Aorta (tissue), 5 donors: Measurements from ENCODE around the gene LLPH. TPM values are rescaled to one million over a fixed set of nuclear protein-coding genes. Genes with fewer than 3 reads are reported as not detected.

ENCODE experiments used
- ATAC-seq: fragments of 200-7000 bp; cut with Tn5 transposase; one replicate; pipeline ENCODE4 v1.9.1; 2022; ENCODE audit warnings: moderate library complexity; ENCODE audit not compliant: low FRiP score
- DNase-seq, 2 donors: peaks; one replicate each; pipeline ENCODE4 v3.0.0-alpha.2; 2020
- H3K27ac ChIP-seq, 2 donors: one replicate each; pipeline ENCODE4 v1.5.1; 2013; ENCODE audit warnings: low read length in 2 of 2, mild to moderate bottlenecking in 2 of 2, moderate library complexity in 2 of 2, control low read depth in 1 of 2, inconsistent platforms in 1 of 2, low read depth in 1 of 2
- H3K27me3 ChIP-seq, 2 donors: one replicate each; pipeline ENCODE4 v1.6.1; 2013; ENCODE audit warnings: control low read depth in 1 of 2, low read length in 1 of 2, mild to moderate bottlenecking in 1 of 2, moderate library complexity in 1 of 2; ENCODE audit not compliant: insufficient read depth in 2 of 2, control insufficient read depth in 1 of 2
- H3K36me3 ChIP-seq, 2 donors: one replicate each; pipeline ENCODE4 v1.6.1; 2013; ENCODE audit warnings: control low read depth in 1 of 2, low read length in 1 of 2, mild to moderate bottlenecking in 1 of 2; ENCODE audit not compliant: insufficient read depth in 2 of 2, control insufficient read depth in 1 of 2
- H3K4me1 ChIP-seq, 2 donors: one replicate each; pipeline ENCODE4 v1.6.1; 2013; ENCODE audit warnings: low read length in 2 of 2, control low read depth in 1 of 2, mild to moderate bottlenecking in 1 of 2, moderate library complexity in 1 of 2; ENCODE audit not compliant: insufficient read depth in 2 of 2, control insufficient read depth in 1 of 2
- H3K4me3 ChIP-seq, 2 donors: one replicate each; pipeline ENCODE4 v1.5.1; 2013; ENCODE audit warnings: low read length in 2 of 2, control low read depth in 1 of 2, mild to moderate bottlenecking in 1 of 2
- H3K9me3 ChIP-seq: one replicate; pipeline ENCODE4 v1.6.1; 2013; ENCODE audit warnings: mild to moderate bottlenecking, low read length; ENCODE audit not compliant: control insufficient read depth
- WGBS, 2 donors: extraction: QIAGEN DNeasy Blood & Tissue Kit; methylation state at CpG; one replicate each; pipeline ENCODE4 v1.1.7; 2013; 5-methylcytosine and 5-hydroxymethylcytosine counted together
- intact Hi-C, 2 donors: fragments of 100-400 bp; cut with DNase I; formaldehyde crosslinking; loops; one replicate each; pipeline versions ENCODE4 v1.14.2 to v1.15.0; 2022
- polyA plus RNA-seq, 2 donors: library from polyadenylated mRNA; stranded (reverse); fragments of 200-250 nt; gene quantifications; one replicate each; pipeline ENCODE4 v1.2.3, GENCODE V29; 2013
- total RNA-seq, 2 donors: library from RNA; stranded (reverse); fragmentation: NEBNext Ultra II Directional; extraction: Animal tissue kit (Norgen Biotek cat#: 25700); gene quantifications; one replicate each; pipeline ENCODE4 v1.2.1, GENCODE V29; 2021
- donor health status: healthy with polysubstance abuse.
- donor health status: Bipolar disorder and iron deficiency.
- donor health status: DM: no; HTN: no; CAD: no.
- donor health status: DM: no; HTN: no; CAD: no.
- donor health status: DM: yes; HTN: yes; CAD: no.

The LLPH gene
- total and polyA plus RNA-seq, 4 donors, result 16.1 to 26.5 (median 18.5) TPM

DNA sequence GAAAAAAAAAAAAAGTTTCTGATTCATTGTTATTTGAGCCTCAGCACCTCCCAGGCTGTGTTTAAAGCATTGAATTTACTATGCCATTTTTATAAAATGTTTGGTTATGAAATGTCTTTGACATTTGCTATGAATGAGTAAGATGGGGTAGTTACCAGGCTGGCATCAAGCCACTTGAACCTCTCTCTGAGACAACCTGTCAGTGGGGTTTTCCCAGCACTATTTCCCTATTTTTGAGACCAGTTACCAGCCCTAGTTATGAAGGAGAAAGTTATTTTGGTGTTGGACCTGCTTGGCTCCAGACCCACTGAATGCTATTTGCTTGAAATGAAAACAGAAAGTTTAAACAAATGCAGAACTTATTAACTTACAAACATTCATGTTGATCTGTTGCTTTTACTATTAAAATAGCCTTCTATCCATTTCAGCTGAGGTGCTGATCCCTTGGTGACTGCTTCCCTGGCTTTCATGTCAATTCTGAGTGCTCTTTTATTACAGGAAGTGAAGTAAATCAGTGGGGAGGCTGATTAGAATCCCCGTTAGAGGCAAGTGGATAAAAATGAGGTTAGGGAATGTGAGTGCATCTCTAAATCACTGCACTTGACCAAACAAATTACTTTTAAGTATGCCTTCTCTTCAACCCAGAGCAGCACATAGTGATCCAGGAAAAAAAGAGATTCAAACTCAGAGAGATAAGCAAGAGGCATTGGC lies 37.8 kb downstream of the LLPH start:
- H3K4me1 ChIP-seq, result peaks cover 0 to 3% of the 10 kb centered on the region in 2 donors
- ATAC-seq (no peak), DNase-seq (peak in 1 of 2 donors; percentile 43)
- H3K36me3 ChIP-seq, result no peaks in the 10 kb centered on the region
- H3K27ac ChIP-seq, result no peak overlapping the region
- H3K9me3 ChIP-seq, result no peaks in the 10 kb centered on the region
- WGBS, 2 donors, result 0 to 1% methylated on average over 1 of the region's 1 CpG
- intact Hi-C loops, result no loop called here
- no peaks in the 10 kb centered on the region for H3K27me3 ChIP-seq
- H3K4me3 ChIP-seq, result no peak overlapping the region

DNA sequence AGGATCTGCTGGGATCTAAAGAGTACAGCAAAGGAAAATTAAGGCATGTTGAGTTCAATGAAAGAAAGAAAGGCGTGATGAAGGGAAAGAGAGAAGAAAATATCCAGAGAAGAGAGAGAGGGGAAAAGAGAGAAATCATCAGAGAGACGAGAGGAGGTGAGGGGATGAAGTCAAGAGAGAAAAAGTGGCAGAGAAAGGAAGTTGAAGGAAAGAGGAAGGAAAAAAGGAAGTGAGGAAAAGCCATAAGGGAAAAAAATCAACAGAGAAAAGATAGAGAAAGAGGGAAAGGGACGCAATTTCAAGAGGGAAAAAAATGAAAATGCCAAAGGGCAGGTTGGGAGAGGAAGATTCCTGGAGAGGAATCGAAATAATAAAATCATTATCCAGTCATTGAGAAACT lies 40.4 kb downstream of the LLPH start:
- Histone ChIP-seq H3K27me3 (no peaks in the 10 kb centered on the region), H3K27ac (no peak overlapping the region), H3K4me1 (peaks cover 0 to 3% of the 10 kb centered on the region in 2 donors), H3K36me3 (no peaks in the 10 kb centered on the region), H3K4me3 (no peak overlapping the region), H3K9me3 (no peaks in the 10 kb centered on the region)
- intact Hi-C loops, result no loop called here
- no peak for ATAC-seq
- no peak for DNase-seq
- WGBS, 2 donors, result 87 to 90% methylated on average over 4 of the region's 4 CpGs

DNA sequence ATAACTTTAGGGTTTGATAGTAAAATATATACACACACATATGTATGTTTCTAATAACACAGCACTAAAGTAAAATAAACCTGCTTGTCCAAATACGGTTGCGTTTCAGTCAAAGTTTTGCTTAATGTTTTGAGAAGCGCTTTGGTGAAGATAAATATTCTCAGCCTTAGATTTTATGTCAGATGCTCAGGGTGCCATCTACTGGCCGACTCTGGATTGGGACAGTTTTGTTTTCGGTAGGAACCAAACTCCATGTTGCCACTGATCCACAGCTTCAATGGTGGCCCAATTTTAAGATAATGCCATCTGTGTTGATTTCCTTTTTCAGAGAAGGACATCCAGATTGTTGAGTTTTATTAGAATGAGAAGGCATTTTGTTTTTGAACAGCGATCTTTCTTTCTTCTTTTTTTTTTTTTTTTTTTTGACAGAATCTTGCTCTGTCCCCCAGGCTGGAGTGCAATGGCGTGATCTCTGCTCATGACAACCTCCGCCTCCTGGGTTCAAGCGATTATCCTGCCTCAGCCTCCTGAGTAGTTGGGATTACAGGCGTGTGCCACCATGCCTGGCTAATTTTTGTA lies 43.1 kb downstream of the LLPH start:
- peak; percentile 73 for ATAC-seq
- H3K36me3 ChIP-seq, result no peaks in the 10 kb centered on the region
- intact Hi-C loops, result loop anchor here (2.0 to 10.0 kb wide), 5 partner anchors 103 to 531 kb away; no protein-coding TSS in a partner anchor
- no peak overlapping the region for H3K4me3 ChIP-seq
- no peaks in the 10 kb centered on the region for H3K9me3 ChIP-seq
- H3K27ac ChIP-seq, result no peak overlapping the region
- peak; percentile 75 to 80 for DNase-seq
- WGBS, 2 donors, result 23 to 24% methylated on average over 10 of the region's 10 CpGs
- H3K4me1 ChIP-seq, result no peaks in the 10 kb centered on the region
- H3K27me3 ChIP-seq, result no peaks in the 10 kb centered on the region

DNA sequence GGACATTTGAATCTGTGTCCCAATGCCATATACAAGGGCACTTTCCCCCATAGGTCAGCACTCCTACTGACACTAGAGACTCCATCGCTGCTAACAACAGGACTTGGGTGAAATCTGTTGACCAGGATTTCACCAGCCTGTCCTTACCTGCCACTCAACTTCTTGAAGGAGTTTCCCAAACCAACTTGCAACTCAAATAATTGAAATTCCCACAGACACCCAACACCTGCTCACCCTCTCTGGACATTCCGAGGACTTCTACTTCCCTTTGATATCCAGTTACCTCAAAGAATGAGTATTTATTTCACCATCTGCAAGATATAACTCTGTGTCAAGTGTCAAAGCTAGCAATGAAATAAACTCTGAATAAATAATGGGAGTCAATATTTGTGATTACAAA lies 44.6 kb downstream of the LLPH start:
- Histone ChIP-seq H3K9me3 (no peaks in the 10 kb centered on the region), H3K36me3 (no peaks in the 10 kb centered on the region), H3K4me1 (no peaks in the 10 kb centered on the region), H3K4me3 (no peak overlapping the region), H3K27me3 (no peaks in the 10 kb centered on the region), H3K27ac (no peak overlapping the region)
- DNase-seq, result no peak
- intact Hi-C loops, result loop anchor here (2.0 to 10.0 kb wide), 5 partner anchors 101 to 529 kb away; no protein-coding TSS in a partner anchor
- ATAC-seq, result no peak
- WGBS, 2 donors, result 96% methylated on average over 2 of the region's 2 CpGs

DNA sequence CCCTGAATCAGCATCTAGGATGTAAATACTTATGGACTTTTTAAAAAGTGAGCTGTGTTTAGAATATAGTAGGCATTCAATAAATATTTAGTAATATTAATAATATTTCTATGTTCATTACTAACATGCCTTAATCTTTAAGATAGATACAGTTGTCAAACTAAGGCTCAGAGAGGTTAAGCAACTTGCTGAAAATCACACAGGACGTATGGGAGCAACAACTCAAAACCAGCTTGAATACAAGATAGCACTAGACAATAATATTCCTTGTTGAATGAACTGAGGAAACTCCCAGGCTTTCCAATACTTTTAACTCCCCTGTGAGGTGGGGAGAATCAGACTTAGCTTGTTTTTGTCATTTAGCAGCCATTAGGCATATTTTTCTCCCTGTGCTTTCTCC lies 45.3 kb downstream of the LLPH start:
- no peaks in the 10 kb centered on the region for H3K4me1 ChIP-seq
- no peak overlapping the region for H3K4me3 ChIP-seq
- DNase-seq (no peak), ATAC-seq (no peak)
- H3K36me3 ChIP-seq, result no peaks in the 10 kb centered on the region
- no peaks in the 10 kb centered on the region for H3K27me3 ChIP-seq
- 82 to 86% methylated on average over 1 of the region's 1 CpG for WGBS, 2 donors
- intact Hi-C loops, result loop anchor here (5.0 to 10.0 kb wide), 4 partner anchors 100 to 528 kb away; no protein-coding TSS in a partner anchor
- H3K9me3 ChIP-seq, result no peaks in the 10 kb centered on the region
- no peak overlapping the region for H3K27ac ChIP-seq

DNA sequence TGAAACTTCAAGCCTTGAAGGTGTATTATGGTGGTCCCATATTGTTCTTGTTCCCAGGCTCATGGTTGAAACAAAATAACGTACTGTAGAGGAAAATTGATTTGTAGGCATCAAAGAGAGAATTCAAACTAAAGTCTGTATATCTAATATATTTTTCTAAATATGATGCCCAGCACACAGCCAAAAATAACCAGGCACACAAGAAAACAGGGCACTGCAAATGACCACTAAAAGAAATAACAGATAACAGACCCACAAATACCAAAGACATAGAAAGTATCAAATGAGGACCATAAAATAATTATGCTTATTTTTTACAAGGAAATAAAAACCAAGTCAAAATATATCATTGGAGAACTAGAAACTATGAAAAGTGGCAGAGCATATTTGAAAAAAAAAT lies 46.8 kb downstream of the LLPH start:
- Histone ChIP-seq H3K27me3 (no peaks in the 10 kb centered on the region), H3K27ac (no peak overlapping the region), H3K4me3 (no peak overlapping the region), H3K4me1 (no peaks in the 10 kb centered on the region), H3K9me3 (no peaks in the 10 kb centered on the region), H3K36me3 (no peaks in the 10 kb centered on the region)
- ATAC-seq, result no peak
- DNase-seq, result no peak
- intact Hi-C loops, result loop anchor here (10.0 kb wide), 2 partner anchors 99 to 399 kb away; no protein-coding TSS in a partner anchor
- 92 to 94% methylated on average over 1 of the region's 1 CpG for WGBS, 2 donors

DNA sequence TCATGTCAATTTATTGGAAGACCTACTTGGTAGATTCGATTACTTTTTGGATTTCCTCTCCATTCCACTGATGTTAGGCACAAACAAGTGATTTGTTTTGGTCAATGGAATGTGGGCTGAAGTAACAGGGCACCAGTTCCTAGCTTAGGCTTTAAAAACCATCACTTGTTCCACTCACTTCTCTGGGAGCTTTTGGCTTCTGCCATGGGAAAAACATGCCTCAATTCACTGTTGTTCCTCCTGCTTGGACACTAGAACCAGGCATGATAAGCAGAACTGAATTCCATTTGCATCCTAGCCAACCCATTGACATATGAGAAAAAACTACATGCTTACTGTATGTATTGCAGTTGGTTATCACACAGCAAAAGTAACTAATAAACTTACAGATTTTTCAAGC lies 47.8 kb downstream of the LLPH start:
- DNase-seq (no peak), ATAC-seq (no peak)
- Histone ChIP-seq H3K9me3 (no peaks in the 10 kb centered on the region), H3K27ac (no peak overlapping the region), H3K4me3 (no peak overlapping the region), H3K4me1 (no peaks in the 10 kb centered on the region), H3K36me3 (no peaks in the 10 kb centered on the region), H3K27me3 (no peaks in the 10 kb centered on the region)
- intact Hi-C loops, result loop anchor here (10.0 kb wide), 2 partner anchors 98 to 398 kb away; no protein-coding TSS in a partner anchor
- WGBS, 2 donors, result 88 to 92% methylated on average over 1 of the region's 1 CpG

DNA sequence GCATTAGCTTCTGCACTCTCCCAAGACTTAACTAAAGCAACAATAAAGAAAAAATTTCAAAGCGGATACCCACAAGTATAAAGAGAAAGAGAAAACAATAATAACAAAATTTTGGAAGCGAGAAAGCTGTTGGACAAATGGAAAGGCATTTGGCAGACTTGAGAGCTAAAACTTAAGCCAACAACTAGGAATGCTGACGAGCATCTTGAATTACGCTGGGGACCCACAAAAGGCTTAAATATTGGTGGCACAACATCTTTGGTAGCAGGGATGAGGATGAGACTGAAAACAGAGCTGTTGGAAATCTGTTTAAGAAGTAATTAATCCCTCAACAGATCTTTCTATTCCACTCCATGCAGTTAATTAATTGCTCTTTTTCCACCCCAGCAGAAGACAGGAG lies 49.8 kb downstream of the LLPH start:
- no peaks in the 10 kb centered on the region for H3K27me3 ChIP-seq
- DNase-seq, result no peak
- intact Hi-C loops, result loop anchor here (10.0 kb wide), 2 partner anchors 96 to 396 kb away; no protein-coding TSS in a partner anchor
- no peak overlapping the region for H3K27ac ChIP-seq
- no peaks in the 10 kb centered on the region for H3K9me3 ChIP-seq
- no peak for ATAC-seq
- no peak overlapping the region for H3K4me3 ChIP-seq
- WGBS, 2 donors, result 11 to 18% methylated on average over 4 of the region's 4 CpGs
- H3K4me1 ChIP-seq, result no peaks in the 10 kb centered on the region
- no peaks in the 10 kb centered on the region for H3K36me3 ChIP-seq

DNA sequence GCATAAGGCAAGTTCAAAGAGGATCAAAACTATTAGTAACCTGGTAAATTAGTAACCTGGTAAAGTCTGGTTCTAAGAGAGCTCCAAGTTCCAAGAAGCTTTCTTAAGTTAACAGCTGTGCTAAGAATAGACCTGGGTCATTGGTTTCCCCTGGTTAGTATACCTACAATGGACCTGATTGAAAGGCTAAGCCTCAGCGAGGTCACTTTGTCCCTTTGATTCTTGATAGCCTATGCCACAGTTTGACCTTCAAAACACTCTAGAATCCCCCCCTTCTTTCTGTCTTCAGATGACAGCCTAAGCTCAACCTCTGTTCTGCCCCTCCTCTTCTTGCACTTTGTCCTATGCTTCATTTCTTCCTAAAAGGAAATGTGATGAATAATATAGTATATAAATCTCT lies 53.0 kb downstream of the LLPH start:
- intact Hi-C loops, result no loop called here
- DNase-seq, result no peak
- H3K27ac ChIP-seq, result no peak overlapping the region
- H3K9me3 ChIP-seq, result no peaks in the 10 kb centered on the region
- no peaks in the 10 kb centered on the region for H3K27me3 ChIP-seq
- no peak for ATAC-seq
- no peak overlapping the region for H3K4me3 ChIP-seq
- WGBS, 2 donors, result 91 to 96% methylated on average over 1 of the region's 1 CpG
- no peaks in the 10 kb centered on the region for H3K36me3 ChIP-seq
- no peaks in the 10 kb centered on the region for H3K4me1 ChIP-seq
